Measurements from ENCODE around the gene GCNT4.

GRCh38 chr5:75012748-75013147 is 39.6 kb downstream of the GCNT4 start:
- no peak for TF ChIP-seq ARNT (IDR thresholded peaks at IDR 0.05)
- TF ChIP-seq SP1 (IDR thresholded peaks at IDR 0.05): no peak
- no peak for TF ChIP-seq ZNF384 (IDR thresholded peaks at IDR 0.05)
- TF ChIP-seq FOXM1 (IDR thresholded peaks at IDR 0.05; ENCODE audit: borderline replicate concordance): no peak
- TF ChIP-seq NFRKB (IDR thresholded peaks at IDR 0.05): no peak
- no peak for TF ChIP-seq TARDBP (IDR thresholded peaks at IDR 0.05)
- TF ChIP-seq BHLHE40 (IDR thresholded peaks at IDR 0.05; ENCODE audit: borderline replicate concordance): no peak
- no peak for TF ChIP-seq PKNOX1 (IDR thresholded peaks at IDR 0.05)
- no peak for TF ChIP-seq LEF1 (IDR thresholded peaks at IDR 0.05; ENCODE audit: borderline replicate concordance)
- TF ChIP-seq FOXA1 (IDR thresholded peaks at IDR 0.05): no peak
- no peak for TF ChIP-seq SUZ12 (IDR thresholded peaks at IDR 0.05)
- no peak for TF ChIP-seq FOXK2 (IDR thresholded peaks at IDR 0.05)
- TF ChIP-seq HDGF (IDR thresholded peaks at IDR 0.05; ENCODE audit: borderline replicate concordance): no peak

Measured in HEK293T (cell line).